Lower leg skin (tissue), 4 donors: ENCODE measurements around the gene NEO1. TPM values are rescaled to one million over a fixed set of nuclear protein-coding genes. Genes with fewer than 3 reads are reported as not detected.
"Not testable (repeated sequence)": the region's sequence is repeated elsewhere in the genome, so short reads cannot be mapped to it uniquely, and the experiment has no call there.

Source experiments
- DNase-seq, 2 donors: peaks; one replicate each; pipeline ENCODE4 v3.0.0-alpha.2; 2019; ENCODE audit warnings: low spot score in 2 of 2
- H3K4me3 ChIP-seq: fragments of 200-600 bp; sonication (generic); 2 replicates; pipeline ENCODE4 v1.5.1; 2017; ENCODE audit warnings: mild to moderate bottlenecking, low read depth; ENCODE audit not compliant: poor library complexity, severe bottlenecking
- POLR2A ChIP-seq, 2 donors: fragments of 450-650 bp; IDR thresholded peaks; one replicate each; pipeline ENCODE4 v1.6.1; 2016 to 2017; ENCODE audit warnings: antibody characterized with exemption in 2 of 2, mild to moderate bottlenecking in 1 of 2, moderate library complexity in 1 of 2
- WGBS, 2 donors: methylation state at CpG; one replicate each; pipeline ENCODE4 v1.1.5; 2018; 5-methylcytosine and 5-hydroxymethylcytosine counted together
- intact Hi-C: fragments of 100-400 bp; cut with DNase I; formaldehyde crosslinking; loops from one replicate; pipeline ENCODE4 v1.15.0; 2023; ENCODE audit warnings: low total_unique reads
- total RNA-seq, 4 donors: library from RNA; depleted of rRNA; stranded (reverse); fragments of >200 nt; gene quantifications; one replicate each; pipeline ENCODE4 v1.1.0, GENCODE V29; 2016
- TF ChIP-seq, protein P1 (sequence below), 3 donors: fragments of 450-650 bp; IDR thresholded peaks; one replicate each; pipeline ENCODE4 v1.5.1; 2016; ENCODE audit warnings: antibody characterized with exemption in 3 of 3, mild to moderate bottlenecking in 3 of 3, moderate library complexity in 2 of 3

Gene NEO1
- total RNA-seq, 4 donors from 2014 or later = 60.0 to 102 (median 80.9) TPM

GRCh38 chr15:73161546-73161945 is 109.3 kb downstream of the NEO1 start:
- intact Hi-C loops = no loop called here
- 73 to 82% methylated on average over 1 of the region's 1 CpG for WGBS, 2 donors

DNA sequence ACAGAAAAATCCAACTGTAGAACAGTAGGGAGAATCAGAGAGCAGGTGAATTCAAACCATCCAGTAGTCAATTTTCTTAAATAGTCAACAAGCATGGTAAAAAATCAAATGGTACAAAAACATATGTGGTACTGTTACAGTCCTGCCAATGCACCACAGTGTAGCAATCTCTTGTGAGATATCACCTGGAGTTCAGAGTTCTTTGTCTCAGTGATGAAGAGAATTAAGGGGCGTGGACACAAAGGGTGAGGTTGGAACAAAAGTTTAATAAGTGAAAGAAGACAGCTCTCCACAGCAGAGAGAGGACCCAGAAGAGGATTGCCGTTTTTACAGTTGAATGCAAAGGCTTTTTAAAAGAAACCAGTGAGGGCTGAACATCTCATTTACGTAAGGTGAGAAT is 113.2 kb downstream of the NEO1 start:
- DNase-seq = no peak
- intact Hi-C loops = no loop called here
- no peak overlapping the region for H3K4me3 ChIP-seq
- no peak for TF ChIP-seq POLR2A (IDR thresholded peaks at IDR 0.05)
- TF ChIP-seq, protein P1, sequence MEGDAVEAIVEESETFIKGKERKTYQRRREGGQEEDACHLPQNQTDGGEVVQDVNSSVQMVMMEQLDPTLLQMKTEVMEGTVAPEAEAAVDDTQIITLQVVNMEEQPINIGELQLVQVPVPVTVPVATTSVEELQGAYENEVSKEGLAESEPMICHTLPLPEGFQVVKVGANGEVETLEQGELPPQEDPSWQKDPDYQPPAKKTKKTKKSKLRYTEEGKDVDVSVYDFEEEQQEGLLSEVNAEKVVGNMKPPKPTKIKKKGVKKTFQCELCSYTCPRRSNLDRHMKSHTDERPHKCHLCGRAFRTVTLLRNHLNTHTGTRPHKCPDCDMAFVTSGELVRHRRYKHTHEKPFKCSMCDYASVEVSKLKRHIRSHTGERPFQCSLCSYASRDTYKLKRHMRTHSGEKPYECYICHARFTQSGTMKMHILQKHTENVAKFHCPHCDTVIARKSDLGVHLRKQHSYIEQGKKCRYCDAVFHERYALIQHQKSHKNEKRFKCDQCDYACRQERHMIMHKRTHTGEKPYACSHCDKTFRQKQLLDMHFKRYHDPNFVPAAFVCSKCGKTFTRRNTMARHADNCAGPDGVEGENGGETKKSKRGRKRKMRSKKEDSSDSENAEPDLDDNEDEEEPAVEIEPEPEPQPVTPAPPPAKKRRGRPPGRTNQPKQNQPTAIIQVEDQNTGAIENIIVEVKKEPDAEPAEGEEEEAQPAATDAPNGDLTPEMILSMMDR (IDR thresholded peaks at IDR 0.05) = no peak
- WGBS, 2 donors = 92 to 95% methylated on average over 3 of the region's 3 CpGs

More at GRCh38 chr15:73161546-73161945, 109.3 kb downstream of the NEO1 start:
- no peak for DNase-seq
- H3K4me3 ChIP-seq = no peak overlapping the region
- TF ChIP-seq, protein P1 (IDR thresholded peaks at IDR 0.05) = no peak
- TF ChIP-seq POLR2A (IDR thresholded peaks at IDR 0.05) = no peak

GRCh38 chr15:73165844-73166243 is 113.6 kb downstream of the NEO1 start:
- no peak for DNase-seq
- WGBS, 2 donors = 81 to 82% methylated on average over 4 of the region's 4 CpGs
- intact Hi-C loops = no loop called here

DNA sequence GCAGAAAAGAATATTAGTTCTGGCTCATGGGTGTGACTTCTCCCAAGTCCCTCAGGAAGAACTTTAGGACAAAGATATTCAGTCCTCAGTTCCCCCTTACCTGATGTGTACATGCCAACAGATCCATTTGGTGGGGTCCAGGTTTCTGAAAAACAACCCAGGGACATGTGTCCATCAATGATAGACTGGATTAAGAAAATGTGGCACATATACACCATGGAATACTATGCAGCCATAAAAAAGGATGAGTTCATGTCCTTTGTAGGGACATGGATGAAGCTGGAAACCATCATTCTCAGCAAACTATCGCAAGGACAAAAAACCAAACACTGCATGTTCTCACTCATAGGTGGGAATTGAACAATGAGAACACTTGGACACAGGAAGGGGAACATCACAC is 114.4 kb downstream of the NEO1 start:
- no CpG with 5 or more reads among the region's 1 CpG for WGBS, 2 donors
- H3K4me3 ChIP-seq, DNase-seq, intact Hi-C loops: not testable (repeated sequence)

More at GRCh38 chr15:73165844-73166243, 113.6 kb downstream of the NEO1 start:
- TF ChIP-seq POLR2A (IDR thresholded peaks at IDR 0.05) = no peak
- TF ChIP-seq, protein P1 (IDR thresholded peaks at IDR 0.05) = no peak
- no peak overlapping the region for H3K4me3 ChIP-seq

GRCh38 chr15:73168487-73168886 is 116.2 kb downstream of the NEO1 start:
- no peak overlapping the region for H3K4me3 ChIP-seq
- TF ChIP-seq, protein P1 (IDR thresholded peaks at IDR 0.05) = no peak
- TF ChIP-seq POLR2A (IDR thresholded peaks at IDR 0.05) = no peak
- DNase-seq = no peak
- intact Hi-C loops = no loop called here
- 91 to 99% methylated on average over 3 of the region's 3 CpGs for WGBS, 2 donors

GRCh38 chr15:73171711-73172110 is 119.4 kb downstream of the NEO1 start:
- TF ChIP-seq, protein P1 (IDR thresholded peaks at IDR 0.05) = no peak
- TF ChIP-seq POLR2A (IDR thresholded peaks at IDR 0.05) = no peak
- intact Hi-C loops = no loop called here
- H3K4me3 ChIP-seq = no peak overlapping the region
- WGBS, 2 donors = 85 to 91% methylated on average over 9 of the region's 9 CpGs
- no peak for DNase-seq
